ENCODE data around the gene SLC44A3.

DNA sequence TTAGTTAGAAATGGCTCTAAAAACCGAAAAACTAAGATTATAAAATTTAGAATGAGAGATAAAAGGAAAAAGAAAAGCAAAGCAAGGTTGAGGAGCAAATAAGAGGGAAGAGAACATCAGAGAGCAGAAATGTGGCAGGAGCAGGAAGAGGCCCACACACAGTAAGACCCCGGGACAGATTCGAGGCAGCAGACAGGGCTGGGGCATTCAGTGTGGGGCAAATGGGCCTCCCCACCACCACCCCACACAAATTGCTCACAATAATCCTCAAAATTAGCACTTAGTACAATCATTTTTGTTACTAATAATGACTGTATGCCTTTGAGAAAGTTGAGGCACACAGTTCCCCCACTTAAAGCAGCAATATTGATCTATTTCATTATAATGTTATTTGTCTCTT lies 17.1 kb upstream of the SLC44A3 start:
- TF ChIP-seq, protein P1, sequence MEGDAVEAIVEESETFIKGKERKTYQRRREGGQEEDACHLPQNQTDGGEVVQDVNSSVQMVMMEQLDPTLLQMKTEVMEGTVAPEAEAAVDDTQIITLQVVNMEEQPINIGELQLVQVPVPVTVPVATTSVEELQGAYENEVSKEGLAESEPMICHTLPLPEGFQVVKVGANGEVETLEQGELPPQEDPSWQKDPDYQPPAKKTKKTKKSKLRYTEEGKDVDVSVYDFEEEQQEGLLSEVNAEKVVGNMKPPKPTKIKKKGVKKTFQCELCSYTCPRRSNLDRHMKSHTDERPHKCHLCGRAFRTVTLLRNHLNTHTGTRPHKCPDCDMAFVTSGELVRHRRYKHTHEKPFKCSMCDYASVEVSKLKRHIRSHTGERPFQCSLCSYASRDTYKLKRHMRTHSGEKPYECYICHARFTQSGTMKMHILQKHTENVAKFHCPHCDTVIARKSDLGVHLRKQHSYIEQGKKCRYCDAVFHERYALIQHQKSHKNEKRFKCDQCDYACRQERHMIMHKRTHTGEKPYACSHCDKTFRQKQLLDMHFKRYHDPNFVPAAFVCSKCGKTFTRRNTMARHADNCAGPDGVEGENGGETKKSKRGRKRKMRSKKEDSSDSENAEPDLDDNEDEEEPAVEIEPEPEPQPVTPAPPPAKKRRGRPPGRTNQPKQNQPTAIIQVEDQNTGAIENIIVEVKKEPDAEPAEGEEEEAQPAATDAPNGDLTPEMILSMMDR (IDR thresholded peaks at IDR 0.05) = no peak
- TF ChIP-seq POLR2A (IDR thresholded peaks at IDR 0.05) = no peak
